Gastroesophageal sphincter (tissue), 4 donors: ENCODE results near the gene ID1. TPM values are rescaled to one million over a fixed set of nuclear protein-coding genes. Genes with fewer than 3 reads are reported as not detected.
"Not testable (repeated sequence)": the region's sequence is repeated elsewhere in the genome, so short reads cannot be mapped to it uniquely, and the experiment has no call there.

Experiments used
- ATAC-seq: fragments of 150-250 bp; one replicate; pipeline ENCODE4 v1.9.1; 2016; ENCODE audit warnings: mild to moderate bottlenecking, moderate library complexity
- H3K27ac ChIP-seq, 4 donors: fragments of 200-600 bp; sonication (generic) in 3 of 4; 1 replicate in 3 of 4; 2 replicates in 1 of 4; pipeline ENCODE4 v1.5.1; 2016 to 2019
- H3K27me3 ChIP-seq: fragments of 200-600 bp; sonication (generic); one replicate; pipeline ENCODE4 v1.5.1; 2019
- H3K36me3 ChIP-seq, 2 donors: fragments of 200-600 bp; sonication (generic); one replicate each; pipeline ENCODE4 v1.5.1; 2019; ENCODE audit warnings: control low read depth in 1 of 2
- H3K4me1 ChIP-seq, 3 donors: fragments of 200-600 bp; sonication (generic); 1 replicate in 2 of 3; 2 replicates in 1 of 3; pipeline ENCODE4 v1.5.1; 2016 to 2019; ENCODE audit warnings: control low read depth in 2 of 3
- H3K4me3 ChIP-seq, 2 donors: fragments of 200-600 bp; sonication (generic); one replicate each; pipeline ENCODE4 v1.5.1; 2019; ENCODE audit warnings: mild to moderate bottlenecking in 1 of 2, moderate library complexity in 1 of 2
- H3K9me3 ChIP-seq, 3 donors: fragments of 200-600 bp; sonication (generic); one replicate each; pipeline ENCODE4 v1.5.1; 2017 to 2019; ENCODE audit warnings: control low read depth in 2 of 3
- CTCF ChIP-seq, 4 experiments: fragments of 200-600 bp in 2 of 4; fragments of 450-650 bp in 2 of 4; sonication (generic) in 1 of 4; IDR thresholded peaks; one replicate each; pipeline ENCODE4 v1.5.1; 2017 to 2019; ENCODE audit warnings: antibody characterized with exemption in 4 of 4, mild to moderate bottlenecking in 2 of 4, moderate library complexity in 2 of 4
- EP300 ChIP-seq: sonication (generic); formaldehyde crosslinking; IDR thresholded peaks from one replicate; pipeline ENCODE4 v1.6.1; 2017; ENCODE audit warnings: antibody characterized with exemption, mild to moderate bottlenecking
- POLR2A ChIP-seq, 2 donors: fragments of 450-650 bp; IDR thresholded peaks; one replicate each; pipeline ENCODE4 v1.6.1; 2017; ENCODE audit warnings: antibody characterized with exemption in 2 of 2, mild to moderate bottlenecking in 2 of 2, moderate library complexity in 1 of 2
- POLR2AphosphoS5 ChIP-seq: sonication (generic); formaldehyde crosslinking; IDR thresholded peaks from one replicate; pipeline ENCODE4 v1.6.1; 2017; ENCODE audit warnings: antibody characterized with exemption
- WGBS, 2 donors: methylation state at CpG; one replicate each; pipeline ENCODE4 v1.1.5; 2018; ENCODE audit warnings: low coverage in 1 of 2; 5-methylcytosine and 5-hydroxymethylcytosine counted together
- total RNA-seq, 4 donors: library from RNA; depleted of rRNA; stranded (reverse); fragments of >200 nt; gene quantifications; one replicate each; pipeline ENCODE4 v1.1.0, GENCODE V29; 2016

Gene ID1
- total RNA-seq, 4 donors from 2014 or later, result 221 to 714 (median 372) TPM

DNA sequence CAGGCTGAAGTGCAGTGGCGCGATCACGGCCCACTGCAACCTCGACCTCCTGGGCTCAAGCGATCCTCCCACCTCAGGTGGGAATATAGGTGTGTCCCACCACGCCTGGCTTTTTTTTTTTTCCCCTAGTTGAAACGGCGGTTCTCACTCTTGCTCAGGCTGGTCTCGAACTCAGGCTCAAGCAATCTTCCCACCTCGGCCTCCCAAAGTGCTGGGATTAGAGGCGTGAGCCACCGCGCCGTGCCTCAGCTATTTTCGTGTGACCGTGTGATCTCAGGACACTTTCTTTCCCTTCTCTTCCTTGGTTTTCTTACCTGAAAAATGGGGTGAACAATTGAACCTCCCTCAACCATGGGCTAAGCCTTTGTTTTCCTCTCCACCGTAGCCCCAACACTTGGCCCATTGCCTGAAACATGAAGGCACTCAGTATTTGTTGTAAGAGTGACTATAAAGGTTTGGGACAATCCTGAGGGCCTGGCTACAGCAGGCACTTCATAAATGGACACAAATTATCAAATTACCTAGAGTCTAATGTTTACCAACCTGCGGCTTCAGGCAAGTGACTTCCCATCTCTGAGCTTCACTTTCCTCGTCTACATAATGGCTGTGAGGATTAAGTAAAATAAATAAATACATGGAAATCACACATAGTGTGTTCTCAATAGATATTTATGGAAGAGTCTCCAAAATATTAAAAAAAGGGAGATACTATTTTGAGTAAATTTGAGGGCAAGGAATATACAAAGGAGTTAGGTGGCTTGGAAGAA lies 31.4 kb upstream of the ID1 start:
- Histone ChIP-seq H3K27me3 (no peaks in the 10 kb centered on the region), H3K27ac (peak overlapping the region; percentile 74 to 98 (median 88)), H3K4me3 (peak overlapping the region; percentile 22 to 54), H3K9me3 (no peaks in the 10 kb centered on the region), H3K36me3 (peaks cover 0 to 8% of the 10 kb centered on the region in 2 donors), H3K4me1 (peaks cover 0 to 51% (median 24%) of the 10 kb centered on the region in 3 donors)
- no peak for ATAC-seq
- 28 to 39% methylated on average over 6 to 14 of the region's 19 CpGs for WGBS, 2 donors
- TF ChIP-seq POLR2AphosphoS5 (peak; percentile 12), POLR2A (IDR thresholded peaks at IDR 0.05) (no peak)

- H3K4me3 ChIP-seq, H3K36me3 ChIP-seq, H3K9me3 ChIP-seq, ATAC-seq, H3K27me3 ChIP-seq: not testable (repeated sequence)
- H3K27ac ChIP-seq, result peak overlapping the region in 1 of 4 donors; percentile 90
- WGBS, 2 donors, result 95 to 100% methylated on average over 2 to 10 of the region's 10 CpGs
- H3K4me1 ChIP-seq, result peaks cover 0 to 39% (median 16%) of the 10 kb centered on the region in 3 donors
These were observed 30.1 kb upstream of the ID1 start for GRCh38 chr20:31574986-31575385.

GRCh38 chr20:31576751-31577150 lies 28.3 kb upstream of the ID1 start:
- Histone ChIP-seq H3K9me3 (no peaks in the 10 kb centered on the region), H3K4me3 (no peak overlapping the region), H3K27me3 (no peaks in the 10 kb centered on the region), H3K36me3 (no peaks in the 10 kb centered on the region), H3K27ac (no peak overlapping the region), H3K4me1 (peaks cover 0 to 21% (median 14%) of the 10 kb centered on the region in 3 donors)
- 100% methylated on average over 1 of the region's 2 CpGs; no CpG with 5 or more reads in 1 of the 2 donors for WGBS, 2 donors
- TF ChIP-seq CTCF (IDR thresholded peaks at IDR 0.05) (no peak), POLR2AphosphoS5 (no peak), EP300 (no peak), POLR2A (IDR thresholded peaks at IDR 0.05) (no peak)
- no peak for ATAC-seq

DNA sequence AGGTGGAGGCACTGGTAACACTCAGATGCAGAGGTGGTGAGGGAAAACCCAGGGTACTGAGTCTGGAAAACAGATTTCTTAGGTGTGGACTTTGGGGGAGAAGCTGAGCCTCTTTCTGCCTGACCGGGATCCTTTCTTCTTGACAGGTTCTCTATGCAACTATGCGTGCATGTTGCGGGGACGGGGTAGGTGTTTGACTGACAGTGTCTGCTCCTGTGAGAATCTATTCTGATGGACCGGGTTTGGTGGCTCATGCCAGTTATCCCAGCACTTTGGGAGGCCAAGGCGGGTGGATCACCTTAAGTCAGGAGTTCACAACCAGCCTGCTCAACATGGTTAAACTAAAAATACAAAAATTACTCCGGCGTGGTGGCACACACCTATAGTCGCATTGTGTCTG lies 27.9 kb upstream of the ID1 start:
- Histone ChIP-seq H3K4me3 (no peak overlapping the region), H3K36me3 (no peaks in the 10 kb centered on the region), H3K9me3 (no peaks in the 10 kb centered on the region), H3K27me3 (no peaks in the 10 kb centered on the region), H3K27ac (no peak overlapping the region), H3K4me1 (peaks cover 0 to 17% (median 10%) of the 10 kb centered on the region in 3 donors)
- WGBS, 2 donors, result 79 to 80% methylated on average over 3 to 6 of the region's 9 CpGs
- TF ChIP-seq CTCF (IDR thresholded peaks at IDR 0.05) (no peak), EP300 (no peak), POLR2AphosphoS5 (no peak), POLR2A (IDR thresholded peaks at IDR 0.05) (no peak)
- no peak for ATAC-seq

GRCh38 chr20:31578448-31579138 lies 26.5 kb upstream of the ID1 start:
- Histone ChIP-seq H3K36me3 (no peaks in the 10 kb centered on the region), H3K27me3 (no peaks in the 10 kb centered on the region), H3K9me3 (no peaks in the 10 kb centered on the region), H3K27ac (no peak overlapping the region), H3K4me3 (no peak overlapping the region), H3K4me1 (peaks cover 0 to 8% (median 4%) of the 10 kb centered on the region in 3 donors)
- TF ChIP-seq EP300 (no peak), POLR2A (IDR thresholded peaks at IDR 0.05) (no peak), CTCF (IDR thresholded peaks at IDR 0.05) (no peak), POLR2AphosphoS5 (no peak)
- WGBS, 2 donors, result 93 to 100% methylated on average over 1 to 5 of the region's 43 CpGs
- ATAC-seq, result no peak
